ENCODE results near the gene CLDN5.

GRCh38 chr22:19517919-19518611 is 6.1 kb downstream of the CLDN5 start:
- no peak for TF ChIP-seq CTCF (IDR thresholded peaks at IDR 0.05)
- TF ChIP-seq POLR2AphosphoS5 (IDR thresholded peaks at IDR 0.05) = no peak

Measured in sigmoid colon (tissue), 4 donors.